Spleen (tissue), 11 donors: ENCODE data around the gene CFAP74. TPM values are rescaled to one million over a fixed set of nuclear protein-coding genes. Genes with fewer than 3 reads are reported as not detected.

Source experiments
- DNase-seq: peaks from one replicate; pipeline ENCODE4 v3.0.0-alpha.2; 2020
- H3K27ac ChIP-seq, 8 donors: fragments of 200-600 bp; sonication (generic) in 7 of 8; 1 replicate in 4 of 8; 2 replicates in 4 of 8; pipeline versions ENCODE4 v1.5.0 to v1.8.0; 2016 to 2021; ENCODE audit warnings: inconsistent platforms in 4 of 8, mild to moderate bottlenecking in 4 of 8, moderate library complexity in 1 of 8
- H3K27me3 ChIP-seq, 7 donors: fragments of 200-600 bp; sonication (generic) in 6 of 7; replicated peaks in 1 of 7; 1 replicate in 4 of 7; 2 replicates in 3 of 7; pipeline versions ENCODE4 v1.5.0 to v1.8.0; 2016 to 2021; ENCODE audit warnings: inconsistent platforms in 3 of 7, mild to moderate bottlenecking in 1 of 7
- H3K36me3 ChIP-seq, 6 donors: fragments of 200-600 bp; sonication (generic) in 5 of 6; 1 replicate in 4 of 6; 2 replicates in 2 of 6; pipeline versions ENCODE4 v1.5.0 to v1.8.0; 2016 to 2021; ENCODE audit warnings: inconsistent platforms in 2 of 6
- H3K4me1 ChIP-seq, 6 donors: fragments of 200-600 bp; sonication (generic) in 5 of 6; 1 replicate in 3 of 6; 2 replicates in 3 of 6; pipeline versions ENCODE4 v1.5.0 to v1.8.0; 2016 to 2021; ENCODE audit warnings: inconsistent platforms in 3 of 6
- H3K4me3 ChIP-seq, 8 donors: fragments of 200-600 bp; sonication (generic) in 7 of 8; 1 replicate in 4 of 8; 2 replicates in 4 of 8; pipeline versions ENCODE4 v1.5.0 to v1.8.0; 2016 to 2021; ENCODE audit warnings: inconsistent platforms in 4 of 8, mild to moderate bottlenecking in 4 of 8, moderate library complexity in 2 of 8
- H3K9me3 ChIP-seq, 8 donors: fragments of 200-600 bp; sonication (generic) in 7 of 8; 1 replicate in 4 of 8; 2 replicates in 4 of 8; pipeline versions ENCODE4 v1.5.0 to v1.8.0; 2016 to 2021; ENCODE audit warnings: inconsistent platforms in 4 of 8
- CTCF ChIP-seq, 11 experiments: fragments of 200-600 bp in 7 of 11; fragments of 450-650 bp in 4 of 11; sonication (generic) in 4 of 11; IDR thresholded peaks in 8 of 11; conservative IDR thresholded peaks in 3 of 11; 1 replicate in 7 of 11; 2 replicates in 4 of 11; pipeline versions ENCODE4 v1.4.0 to v1.8.0; 2016 to 2021; ENCODE audit warnings: antibody characterized with exemption in 11 of 11, inconsistent platforms in 4 of 11, mild to moderate bottlenecking in 1 of 11
- POLR2A ChIP-seq, 3 donors: fragments of 450-650 bp; IDR thresholded peaks; one replicate each; pipeline ENCODE4 v1.5.1; 2017; ENCODE audit warnings: antibody characterized with exemption in 3 of 3, mild to moderate bottlenecking in 1 of 3
- POLR2AphosphoS5 ChIP-seq, 3 donors: sonication (generic); formaldehyde crosslinking; IDR thresholded peaks; one replicate each; pipeline ENCODE4 v1.5.1; 2017; ENCODE audit warnings: antibody characterized with exemption in 3 of 3
- WGBS, 5 donors: extraction: QIAGEN DNeasy Blood & Tissue Kit in 3 of 5; methylation state at CpG; one replicate each; pipeline versions ENCODE4 v1.1.5 to v1.1.7; 2013 to 2018; 5-methylcytosine and 5-hydroxymethylcytosine counted together
- intact Hi-C: fragments of 100-400 bp; cut with DNase I; formaldehyde crosslinking; loops from one replicate; pipeline ENCODE4 v1.15.0; 2023; ENCODE audit warnings: low total_unique reads
- polyA plus RNA-seq, 3 donors: library from polyadenylated mRNA; stranded (reverse); fragments of 200-250 nt; gene quantifications; one replicate each; pipeline ENCODE4 v1.2.1, GENCODE V29; 2013
- total RNA-seq, 7 donors: library from RNA; depleted of rRNA in 3 of 7; stranded (reverse); fragments of >200 nt in 3 of 7; fragmentation: NEBNext Ultra II Directional in 4 of 7; extraction: Animal tissue kit (Norgen Biotek cat#: 25700) in 4 of 7; gene quantifications; one replicate each; pipeline versions ENCODE4 v1.1.0 to v1.2.1, GENCODE V29; 2016 to 2021
- donor health status: healthy with polysubstance abuse.
- donor health status: DM: no; HTN: no; CAD: no; lungs with moderate emphysema.
- donor health status: DM: no; HTN: no; CAD: no.
- donor health status: Bipolar disorder and iron deficiency.
- donor health status: healthy.
- donor health status: DM: no; HTN: no; CAD: no.
- donor health status: DM: yes; HTN: yes; CAD: no.

Gene CFAP74
- total and polyA plus RNA-seq, 10 donors, result 0.03 to 0.32 (median 0.14) TPM; not detected in 4

GRCh38 chr1:2030076-2030871 lies 26.7 kb upstream of the CFAP74 start:
- Histone ChIP-seq H3K4me1 (peaks cover 0 to 32% (median 12%) of the 10 kb centered on the region in 6 donors), H3K4me3 (no peak overlapping the region), H3K9me3 (no peaks in the 10 kb centered on the region), H3K27me3 (peaks cover 0 to 45% (median 0%) of the 10 kb centered on the region in 7 donors), H3K36me3 (no peaks in the 10 kb centered on the region), H3K27ac (no peak overlapping the region)
- DNase-seq, result no peak
- WGBS, 5 donors, result 86 to 89% (median 87%) methylated on average over 35 to 42 of the region's 42 CpGs
- intact Hi-C loops, result no loop called here
- TF ChIP-seq POLR2A (IDR thresholded peaks at IDR 0.05), result no peak
- no peak for TF ChIP-seq POLR2AphosphoS5 (IDR thresholded peaks at IDR 0.05)
- TF ChIP-seq CTCF (IDR thresholded peaks at IDR 0.05 in 8 of 11, conservative IDR thresholded peaks at IDR 0.05 in 3 of 11), result no peak

GRCh38 chr1:2029561-2029960 lies 26.0 kb upstream of the CFAP74 start:
- H3K9me3 ChIP-seq, result no peaks in the 10 kb centered on the region
- H3K27me3 ChIP-seq, result peaks cover 0 to 45% (median 4%) of the 10 kb centered on the region in 7 donors
- H3K4me1 ChIP-seq, result peaks cover 0 to 39% (median 17%) of the 10 kb centered on the region in 6 donors
- no peak overlapping the region for H3K27ac ChIP-seq
- TF ChIP-seq POLR2A (IDR thresholded peaks at IDR 0.05) (no peak), POLR2AphosphoS5 (IDR thresholded peaks at IDR 0.05) (no peak), CTCF (IDR thresholded peaks at IDR 0.05 in 8 of 11, conservative IDR thresholded peaks at IDR 0.05 in 3 of 11) (no peak)
- intact Hi-C loops, result no loop called here
- H3K4me3 ChIP-seq, result no peak overlapping the region
- no peak for DNase-seq
- H3K36me3 ChIP-seq, result no peaks in the 10 kb centered on the region
- 77 to 88% (median 83%) methylated on average over 11 to 15 of the region's 15 CpGs for WGBS, 5 donors

- H3K27ac ChIP-seq, result no peak overlapping the region
- peaks cover 0 to 46% (median 6%) of the 10 kb centered on the region in 7 donors for H3K27me3 ChIP-seq
- H3K36me3 ChIP-seq, result no peaks in the 10 kb centered on the region
- DNase-seq, result no peak
- TF ChIP-seq POLR2A (IDR thresholded peaks at IDR 0.05) (no peak), CTCF (IDR thresholded peaks at IDR 0.05 in 8 of 11, conservative IDR thresholded peaks at IDR 0.05 in 3 of 11) (no peak), POLR2AphosphoS5 (IDR thresholded peaks at IDR 0.05) (no peak)
- no peaks in the 10 kb centered on the region for H3K9me3 ChIP-seq
- H3K4me1 ChIP-seq, result peaks cover 0 to 43% (median 18%) of the 10 kb centered on the region in 6 donors
- intact Hi-C loops, result no loop called here
- WGBS, 5 donors, result 84 to 92% (median 88%) methylated on average over 5 to 26 of the region's 26 CpGs
- H3K4me3 ChIP-seq, result no peak overlapping the region
These were observed 25.4 kb upstream of the CFAP74 start for GRCh38 chr1:2028870-2029560.
